GF-D8 (cell line): ENCODE data around the gene INF2.

Source experiments
- DNase-seq: peaks from one replicate; lab custom pipeline; 2025; lab: John Stamatoyannopoulos, UW

The INF2 gene

GRCh38 chr14:104702673-104703072 lies 13.3 kb downstream of the INF2 start:
- DNase-seq: no peak

- no peak for DNase-seq
Measured at GRCh38 chr14:104703269-104703668, 13.9 kb downstream of the INF2 start.

DNA sequence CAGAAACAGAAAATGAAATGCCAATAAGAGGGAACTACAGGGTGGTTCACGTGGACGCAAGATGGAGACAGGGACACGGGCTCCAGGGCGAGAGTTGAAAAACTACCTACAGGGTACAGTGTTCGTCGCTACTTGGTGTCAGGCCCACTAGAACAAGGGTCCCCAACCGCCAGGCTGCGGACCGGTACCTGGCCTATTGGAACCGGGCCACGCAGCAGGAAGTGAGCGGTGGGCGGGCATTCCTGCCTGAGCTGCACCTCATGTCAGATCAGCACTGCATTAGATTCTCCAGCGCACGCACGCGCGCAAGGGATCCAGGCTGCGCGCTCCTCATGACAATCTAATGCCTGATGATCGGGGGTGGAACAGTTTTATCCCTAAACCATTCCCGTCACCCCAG lies 14.8 kb downstream of the INF2 start:
- no peak for DNase-seq

DNA sequence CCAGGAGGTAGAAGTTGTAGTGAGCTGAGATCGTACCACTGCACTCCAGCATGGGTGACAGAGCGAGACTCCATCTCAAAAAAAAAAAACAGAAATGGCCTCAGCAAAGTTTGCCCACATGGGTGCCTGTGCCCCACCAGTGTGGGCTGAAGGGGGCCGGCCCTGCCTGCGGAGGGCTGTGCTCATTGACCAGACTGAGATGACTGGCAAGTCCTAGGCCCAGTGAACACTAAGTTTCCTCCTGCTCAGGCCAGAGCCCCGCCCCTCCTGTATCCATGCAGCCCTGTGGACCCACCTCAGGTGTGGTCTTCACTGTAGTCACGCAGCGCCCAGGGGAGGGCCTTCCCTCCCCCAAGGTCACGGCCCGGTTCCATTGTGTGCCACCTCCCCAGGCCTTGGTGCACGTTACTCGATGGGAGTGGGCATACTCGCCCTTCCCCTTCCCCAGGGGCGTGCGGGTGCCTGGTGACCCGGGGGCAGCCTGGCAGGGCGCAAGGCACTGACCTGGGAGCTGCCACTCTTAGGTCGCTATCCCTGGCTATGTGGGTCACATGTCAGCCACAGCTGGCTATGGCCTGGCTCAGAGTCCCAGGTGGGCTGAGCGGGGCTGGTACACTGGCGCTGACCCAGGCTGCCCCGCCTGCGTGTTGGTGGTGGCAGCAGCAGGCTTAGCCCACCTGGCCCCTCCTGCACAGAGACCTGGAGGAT lies 16.1 kb downstream of the INF2 start:
- no peak for DNase-seq

DNA sequence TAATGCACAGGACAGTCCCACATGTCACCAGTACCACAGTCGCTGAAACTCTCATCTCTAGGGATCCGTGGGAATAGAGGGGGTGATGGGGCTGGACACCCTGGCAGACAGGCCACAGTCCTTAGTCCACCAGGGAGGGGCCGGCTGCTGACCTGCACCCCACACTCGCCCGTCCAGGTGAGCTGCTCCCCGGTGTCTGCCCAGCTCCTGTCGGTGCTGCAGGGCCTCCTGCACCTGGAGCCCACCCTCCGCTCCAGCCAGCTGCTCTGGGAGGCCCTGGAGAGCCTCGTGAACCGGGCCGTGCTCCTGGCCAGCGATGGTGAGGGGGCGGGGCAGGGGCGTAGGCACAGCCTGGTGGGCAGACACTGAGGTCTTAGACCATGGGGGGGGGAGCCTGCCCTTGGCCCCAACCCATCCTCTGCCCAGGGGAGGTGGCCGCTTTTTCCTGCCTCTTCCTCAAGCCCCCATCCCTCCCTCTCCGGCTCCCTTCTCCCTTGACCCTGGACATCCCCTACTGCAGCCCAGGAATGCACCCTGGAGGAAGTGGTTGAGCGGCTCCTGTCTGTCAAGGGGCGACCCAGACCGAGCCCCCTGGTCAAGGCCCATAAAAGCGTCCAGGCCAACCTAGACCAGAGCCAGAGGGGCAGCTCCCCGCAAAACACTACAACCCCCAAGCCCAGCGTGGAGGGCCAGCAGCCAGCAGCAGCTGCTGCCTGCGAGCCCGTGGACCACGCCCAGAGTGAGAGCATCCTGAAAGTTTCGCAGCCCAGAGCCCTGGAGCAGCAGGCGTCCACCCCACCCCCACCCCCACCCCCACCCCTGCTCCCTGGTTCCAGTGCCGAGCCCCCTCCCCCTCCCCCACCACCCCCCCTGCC lies 17.6 kb downstream of the INF2 start:
- no peak for DNase-seq

DNA sequence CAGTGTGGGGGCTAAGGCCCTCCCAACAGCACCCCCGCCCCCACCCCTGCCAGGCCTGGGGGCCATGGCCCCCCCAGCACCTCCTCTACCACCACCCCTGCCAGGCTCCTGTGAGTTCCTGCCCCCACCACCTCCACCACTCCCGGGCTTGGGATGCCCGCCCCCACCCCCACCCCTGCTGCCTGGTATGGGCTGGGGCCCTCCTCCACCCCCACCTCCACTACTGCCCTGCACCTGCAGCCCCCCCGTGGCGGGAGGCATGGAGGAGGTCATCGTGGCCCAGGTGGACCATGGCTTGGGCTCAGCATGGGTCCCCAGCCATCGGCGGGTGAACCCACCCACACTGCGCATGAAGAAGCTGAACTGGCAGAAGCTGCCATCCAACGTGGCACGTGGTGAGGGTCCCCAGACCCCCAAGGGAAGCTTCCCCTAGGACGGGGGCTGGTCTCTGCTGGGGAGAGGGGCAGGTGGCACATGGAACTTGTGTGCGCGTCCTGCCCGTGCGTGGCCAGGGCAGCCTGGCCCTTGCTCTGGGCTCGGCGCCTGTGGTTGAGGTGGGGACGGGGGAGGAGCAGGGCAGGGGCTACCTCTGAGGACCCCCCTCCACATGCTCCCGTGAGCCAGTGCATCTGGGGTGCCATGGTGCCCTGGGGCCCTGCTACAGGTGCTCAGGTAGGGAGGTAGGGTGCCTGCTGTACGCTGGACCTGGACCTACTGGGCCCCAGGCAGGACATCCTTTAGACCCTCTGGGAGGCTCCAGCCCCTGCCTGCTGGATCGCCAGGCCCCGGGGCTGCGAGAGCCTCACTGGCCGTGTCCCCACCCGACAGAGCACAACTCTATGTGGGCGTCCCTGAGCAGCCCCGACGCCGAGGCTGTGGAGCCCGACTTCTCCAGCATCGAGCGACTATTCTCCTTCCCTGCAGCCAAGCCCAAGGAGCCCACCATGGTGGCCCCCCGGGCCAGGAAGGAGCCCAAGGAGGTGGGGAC lies 18.5 kb downstream of the INF2 start:
- no peak for DNase-seq

GRCh38 chr14:104708606-104709268 lies 19.3 kb downstream of the INF2 start:
- no peak for DNase-seq

DNA sequence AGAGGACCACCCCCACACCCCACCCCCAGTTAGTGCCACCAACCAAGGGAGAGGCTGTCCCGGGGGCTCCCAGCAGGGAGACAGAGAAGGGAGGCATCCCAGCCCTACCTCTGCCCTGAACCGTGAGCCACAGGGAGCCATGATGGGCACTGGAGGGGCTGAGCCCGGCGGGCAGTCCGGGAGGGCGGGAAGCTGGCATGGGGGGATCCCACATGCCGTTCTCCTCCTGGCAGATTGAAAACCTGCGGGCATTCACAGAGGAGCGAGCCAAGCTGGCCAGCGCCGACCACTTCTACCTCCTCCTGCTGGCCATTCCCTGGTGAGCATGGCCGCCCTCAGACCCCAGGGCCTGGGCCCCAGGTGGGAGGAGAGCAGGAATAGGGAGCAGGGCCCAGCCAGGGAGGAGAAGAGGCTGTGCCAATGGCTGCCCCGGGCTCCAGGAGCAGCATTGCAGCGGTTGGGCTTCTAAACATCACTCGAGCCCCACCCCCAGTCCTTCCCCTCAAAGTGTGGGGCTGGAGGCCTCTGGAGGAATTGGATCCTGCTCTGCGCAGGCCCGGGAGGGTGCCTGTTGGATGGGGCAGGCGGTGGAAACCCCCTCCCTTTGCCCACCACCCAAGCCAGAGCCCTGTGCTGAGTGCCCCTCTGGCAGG lies 20.1 kb downstream of the INF2 start:
- no peak for DNase-seq

- DNase-seq: no peak
Measured at GRCh38 chr14:104710071-104710735, 20.8 kb downstream of the INF2 start.

- no peak for DNase-seq
Measured at GRCh38 chr14:104712881-104713734, 23.7 kb downstream of the INF2 start.

- no peak for DNase-seq
Measured at GRCh38 chr14:104714066-104714465, 24.6 kb downstream of the INF2 start.

GRCh38 chr14:104714681-104715080 lies 25.3 kb downstream of the INF2 start:
- DNase-seq: no peak

DNA sequence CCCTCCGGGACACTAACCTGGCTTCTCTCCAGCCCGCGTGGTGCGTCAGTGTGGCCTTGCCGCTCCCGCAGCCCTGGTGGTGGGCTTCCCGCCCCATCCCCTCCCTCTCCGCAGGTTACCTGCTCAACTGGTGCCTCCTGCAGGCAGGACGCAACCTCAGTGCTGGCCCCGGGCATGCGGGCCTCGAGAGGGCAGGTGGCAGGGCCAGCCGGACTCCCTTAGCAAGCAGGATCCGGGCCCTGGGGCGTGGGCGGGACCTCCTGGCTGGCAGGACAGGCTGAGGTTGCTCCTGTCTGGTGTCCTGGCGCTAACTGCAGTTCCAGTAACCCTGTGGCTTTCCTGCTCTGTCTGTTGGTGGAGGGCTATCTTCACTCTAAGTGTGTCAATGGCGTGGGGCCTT lies 26.0 kb downstream of the INF2 start:
- no peak for DNase-seq

DNA sequence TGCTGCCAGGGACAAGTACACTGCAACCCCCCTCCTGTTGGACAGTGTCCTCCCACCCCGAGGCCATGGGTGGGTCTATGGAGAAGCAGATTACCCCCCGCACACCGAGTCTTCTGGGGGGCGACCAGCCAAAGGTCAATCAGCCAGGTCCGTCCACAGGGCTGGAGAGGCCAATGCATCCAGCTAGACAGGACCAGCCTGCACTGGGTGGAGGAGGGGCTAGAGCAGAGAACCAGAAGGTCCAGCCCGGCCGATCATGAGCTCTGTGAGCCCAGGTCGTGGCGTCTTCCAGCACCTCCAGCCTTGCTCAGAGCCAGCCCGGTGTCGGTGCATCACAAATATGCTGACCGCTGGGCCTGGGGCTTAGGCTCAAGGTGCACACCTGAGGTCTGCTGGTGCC lies 26.5 kb downstream of the INF2 start:
- DNase-seq: no peak

GRCh38 chr14:104717137-104717536 lies 27.7 kb downstream of the INF2 start:
- no peak for DNase-seq

DNA sequence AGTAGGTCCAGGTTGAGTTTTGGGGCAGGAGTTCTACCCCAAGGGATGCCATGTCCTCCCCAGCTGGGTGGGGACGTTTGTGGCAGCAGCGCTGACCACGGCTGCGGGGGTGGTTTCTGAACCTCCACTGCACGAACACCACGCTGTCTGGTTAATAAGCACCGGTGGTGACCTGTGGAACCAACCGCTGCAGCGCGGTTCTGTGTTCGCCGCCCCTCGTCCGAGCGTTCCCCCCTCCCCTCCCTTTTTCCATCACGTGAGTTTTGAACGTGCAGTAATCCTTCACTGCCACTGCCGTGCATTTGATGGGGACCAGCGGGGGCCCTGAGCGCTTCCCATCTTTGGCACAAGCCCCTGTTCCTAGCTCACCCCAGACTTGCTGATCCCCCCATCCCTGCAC lies 28.2 kb downstream of the INF2 start:
- DNase-seq: no peak

GRCh38 chr14:104718147-104718546 lies 28.7 kb downstream of the INF2 start:
- no peak for DNase-seq

GRCh38 chr14:104718871-104719270 lies 29.5 kb downstream of the INF2 start:
- DNase-seq: no peak

DNA sequence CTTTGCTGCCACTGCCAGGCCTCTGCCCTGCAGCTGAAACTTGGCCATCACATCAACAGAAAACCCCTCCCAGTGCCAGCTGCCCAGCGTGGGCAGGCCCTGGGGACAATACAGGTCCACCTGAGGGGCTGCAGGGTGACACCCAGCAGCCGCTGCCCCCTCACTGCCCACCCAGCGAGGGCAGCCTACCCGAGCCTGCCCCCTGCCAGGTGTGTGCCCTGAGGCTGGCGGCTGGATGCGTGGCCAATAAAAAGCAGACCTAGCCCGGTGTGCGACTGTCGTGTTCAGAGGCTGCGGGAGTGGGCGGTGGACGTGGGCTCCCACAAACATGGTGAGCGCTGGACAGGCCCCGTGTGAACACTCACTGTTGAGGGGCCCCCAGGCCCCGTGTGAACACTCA lies 29.9 kb downstream of the INF2 start:
- no peak for DNase-seq
